ENCODE data around the gene EME2. TPM values are rescaled to one million over a fixed set of nuclear protein-coding genes. Genes with fewer than 3 reads are reported as not detected.

EME2 gene
- polyA plus RNA-seq, 1 experiment: 2.4 TPM

DNA sequence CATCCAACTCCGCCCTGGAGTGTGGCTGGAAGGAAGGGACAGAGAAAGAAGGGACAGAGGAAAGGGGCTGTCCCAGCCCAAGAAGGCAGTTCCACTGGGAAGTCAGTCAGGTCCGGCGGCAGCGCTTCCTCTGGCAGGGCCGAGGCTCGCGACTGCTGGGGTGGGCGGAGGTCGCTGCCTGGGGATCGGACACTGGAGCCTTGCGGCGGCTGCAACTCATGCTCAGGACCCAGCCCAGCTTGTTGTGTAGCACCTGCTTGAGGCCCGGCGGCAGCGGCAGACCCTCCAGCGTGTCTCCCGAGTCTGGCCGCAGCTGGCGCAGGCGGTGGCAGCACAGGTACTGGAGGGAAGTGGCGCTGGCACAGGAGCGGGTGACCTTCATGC lies 4.4 kb downstream of the EME2 start:
- H3K27ac ChIP-seq (ENCODE audit: low read depth, low read length): no peak overlapping the region
- H3K4me3 ChIP-seq (ENCODE audit: low read depth, low read length): no peak overlapping the region
- DNase-seq (ENCODE audit: low read depth, low spot score): no peak
- no peaks in the 10 kb centered on the region; the same call in 1 of the 2 replicates for H3K9me3 ChIP-seq (ENCODE audit: control insufficient read depth, insufficient read depth, low read length)
- POLR2A ChIA-PET: no interaction called here
- CTCF ChIA-PET: interaction anchor here (0.7 kb wide), 1 partner anchor 46 kb away, joined by 4 read pairs; no protein-coding TSS in a partner anchor
- H3K27me3 ChIP-seq (ENCODE audit: control insufficient read depth, insufficient read depth, low read length): no peaks in the 10 kb centered on the region
- TF ChIP-seq, protein P1, sequence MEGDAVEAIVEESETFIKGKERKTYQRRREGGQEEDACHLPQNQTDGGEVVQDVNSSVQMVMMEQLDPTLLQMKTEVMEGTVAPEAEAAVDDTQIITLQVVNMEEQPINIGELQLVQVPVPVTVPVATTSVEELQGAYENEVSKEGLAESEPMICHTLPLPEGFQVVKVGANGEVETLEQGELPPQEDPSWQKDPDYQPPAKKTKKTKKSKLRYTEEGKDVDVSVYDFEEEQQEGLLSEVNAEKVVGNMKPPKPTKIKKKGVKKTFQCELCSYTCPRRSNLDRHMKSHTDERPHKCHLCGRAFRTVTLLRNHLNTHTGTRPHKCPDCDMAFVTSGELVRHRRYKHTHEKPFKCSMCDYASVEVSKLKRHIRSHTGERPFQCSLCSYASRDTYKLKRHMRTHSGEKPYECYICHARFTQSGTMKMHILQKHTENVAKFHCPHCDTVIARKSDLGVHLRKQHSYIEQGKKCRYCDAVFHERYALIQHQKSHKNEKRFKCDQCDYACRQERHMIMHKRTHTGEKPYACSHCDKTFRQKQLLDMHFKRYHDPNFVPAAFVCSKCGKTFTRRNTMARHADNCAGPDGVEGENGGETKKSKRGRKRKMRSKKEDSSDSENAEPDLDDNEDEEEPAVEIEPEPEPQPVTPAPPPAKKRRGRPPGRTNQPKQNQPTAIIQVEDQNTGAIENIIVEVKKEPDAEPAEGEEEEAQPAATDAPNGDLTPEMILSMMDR (IDR thresholded peaks at IDR 0.05; ENCODE audit: low read depth, low read length): no peak

DNA sequence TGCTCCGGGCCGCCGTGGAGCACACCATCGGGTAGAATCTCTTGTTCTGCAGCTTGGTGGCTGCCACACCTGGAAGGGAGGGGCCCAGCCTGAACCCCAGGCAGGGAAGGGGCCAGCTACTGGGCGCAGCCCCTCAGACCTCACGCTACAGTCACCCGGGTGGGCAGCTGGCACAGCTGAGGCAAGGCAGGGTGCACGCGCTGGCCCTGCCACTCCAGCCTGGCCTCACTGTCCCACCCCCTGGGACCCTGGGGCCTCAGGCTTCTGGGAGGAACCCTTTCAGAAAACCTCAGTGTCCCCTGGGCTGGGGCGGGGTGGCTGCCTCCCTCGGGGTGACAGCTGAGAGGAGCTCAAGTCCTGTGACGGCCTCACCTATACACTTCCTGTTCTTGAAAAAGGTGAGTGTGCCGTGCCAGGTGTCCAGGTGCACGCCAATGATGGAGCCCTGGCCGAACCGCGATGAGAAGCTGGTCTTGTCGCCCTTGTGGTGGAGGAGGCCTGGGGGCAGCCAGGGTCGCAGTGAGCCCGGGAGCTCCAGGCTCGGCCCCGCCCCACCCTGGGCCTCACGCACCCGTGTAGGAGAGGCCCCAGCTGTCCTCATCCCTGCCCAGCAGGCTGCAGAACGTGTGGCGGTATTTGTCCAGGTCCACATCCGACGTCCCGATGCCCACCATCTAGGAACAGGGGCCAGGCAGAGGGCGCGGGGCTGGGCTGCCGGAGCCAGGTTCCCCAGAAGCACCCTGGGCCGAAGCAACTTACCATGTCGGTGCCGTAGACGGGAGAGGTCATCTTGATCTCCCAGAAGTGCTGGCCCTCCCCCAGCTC lies 5.0 kb downstream of the EME2 start:
- no peaks in the 10 kb centered on the region; the same call in 1 of the 2 replicates for H3K9me3 ChIP-seq (ENCODE audit: control insufficient read depth, insufficient read depth, low read length)
- no peaks in the 10 kb centered on the region for H3K27me3 ChIP-seq (ENCODE audit: control insufficient read depth, insufficient read depth, low read length)
- POLR2A ChIA-PET: interaction anchor here (0.6 kb wide), 1 partner anchor 332 kb away, joined by 3 read pairs; no protein-coding TSS in a partner anchor
- TF ChIP-seq, protein P1 (IDR thresholded peaks at IDR 0.05; ENCODE audit: low read depth, low read length): no peak
- H3K27ac ChIP-seq (ENCODE audit: low read depth, low read length): no peak overlapping the region
- CTCF ChIA-PET: no interaction called here
- H3K4me3 ChIP-seq (ENCODE audit: low read depth, low read length): no peak overlapping the region
- DNase-seq (ENCODE audit: low read depth, low spot score): no peak

DNA sequence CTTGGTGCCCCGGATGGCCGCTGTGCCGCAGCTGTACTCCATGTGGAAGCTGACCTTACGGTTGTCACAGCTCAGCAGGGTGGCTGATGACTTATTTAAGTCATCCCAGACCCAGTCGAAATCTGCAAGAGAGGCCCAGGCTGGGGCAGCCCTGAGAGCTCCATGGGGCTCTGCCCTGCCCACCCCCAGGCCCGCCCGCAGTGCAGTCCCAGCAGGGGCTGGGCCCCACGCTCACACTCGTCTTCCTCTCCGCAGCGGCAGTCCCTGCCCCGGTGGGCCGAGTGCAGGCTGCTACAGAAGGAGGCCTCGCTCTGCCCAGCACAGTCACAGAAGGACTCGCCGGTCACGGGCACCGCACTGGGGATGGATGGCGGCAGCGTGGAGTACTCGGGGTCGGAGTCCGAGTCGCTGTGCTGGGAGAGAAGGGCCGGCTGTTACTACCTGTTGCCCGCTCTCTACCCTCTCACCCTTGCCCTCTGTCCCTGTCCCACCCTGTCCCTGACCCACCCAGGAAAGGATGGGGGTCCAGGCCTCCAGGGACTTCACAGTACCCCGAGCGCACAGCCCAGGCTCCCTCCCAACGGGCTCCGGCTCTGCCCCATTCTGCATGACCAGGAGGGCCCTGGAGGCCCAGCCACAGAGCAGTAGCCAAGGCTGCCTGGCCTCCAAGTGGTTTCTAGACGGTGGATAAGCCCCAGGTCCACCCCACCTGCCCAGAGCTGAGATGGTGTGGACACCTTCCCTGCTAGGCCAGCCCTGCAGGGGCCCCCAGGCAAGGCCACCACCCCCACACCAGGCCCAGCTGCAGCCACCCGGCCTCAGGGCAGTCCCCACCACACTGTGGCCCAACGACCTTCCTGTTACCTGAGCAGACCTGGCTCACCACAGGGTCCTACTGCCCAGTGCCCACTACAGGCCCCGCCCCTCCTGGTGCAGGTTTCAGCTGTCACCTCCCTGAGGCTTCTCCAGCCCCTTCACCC lies 5.9 kb downstream of the EME2 start:
- no peak overlapping the region for H3K4me3 ChIP-seq (ENCODE audit: low read depth, low read length)
- POLR2A ChIA-PET: no interaction called here
- no peaks in the 10 kb centered on the region for H3K27me3 ChIP-seq (ENCODE audit: control insufficient read depth, insufficient read depth, low read length)
- no peak overlapping the region for H3K27ac ChIP-seq (ENCODE audit: low read depth, low read length)
- H3K9me3 ChIP-seq (ENCODE audit: control insufficient read depth, insufficient read depth, low read length): no peaks in the 10 kb centered on the region; the same call in 1 of the 2 replicates
- TF ChIP-seq, protein P1 (IDR thresholded peaks at IDR 0.05; ENCODE audit: low read depth, low read length): no peak
- no peak for DNase-seq (ENCODE audit: low read depth, low spot score)
- CTCF ChIA-PET: no interaction called here

DNA sequence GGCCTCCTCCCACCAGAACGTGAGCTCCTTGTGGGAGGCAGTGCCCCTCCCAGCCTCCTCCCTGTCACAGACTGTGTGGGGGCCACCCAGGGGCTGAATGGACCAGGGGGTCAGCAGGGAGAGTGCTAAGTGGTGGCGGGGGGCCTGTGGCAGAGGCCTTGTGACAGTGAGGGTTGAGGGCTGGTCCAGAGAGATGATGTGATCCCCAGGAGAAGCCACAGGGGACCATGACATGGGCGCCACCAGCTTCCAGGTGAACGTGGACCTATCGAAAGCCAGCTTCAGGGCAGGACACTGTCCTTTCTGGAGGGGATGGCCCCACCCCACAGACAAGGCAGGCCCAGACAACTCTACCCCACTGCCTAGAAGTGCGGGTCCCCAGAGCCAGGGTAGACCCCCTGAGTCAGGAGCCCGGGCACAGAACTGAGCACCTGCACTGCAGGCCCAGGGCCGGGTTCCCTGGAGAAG lies 6.7 kb downstream of the EME2 start:
- Histone ChIP-seq H3K4me3 (ENCODE audit: low read depth, low read length) (no peak overlapping the region), H3K9me3 (ENCODE audit: control insufficient read depth, insufficient read depth, low read length) (no peaks in the 10 kb centered on the region; the same call in 1 of the 2 replicates), H3K27ac (ENCODE audit: low read depth, low read length) (no peak overlapping the region), H3K27me3 (ENCODE audit: control insufficient read depth, insufficient read depth, low read length) (no peaks in the 10 kb centered on the region)
- ChIA-PET CTCF (no interaction called here), POLR2A (no interaction called here)
- TF ChIP-seq, protein P1 (IDR thresholded peaks at IDR 0.05; ENCODE audit: low read depth, low read length): no peak
- no peak for DNase-seq (ENCODE audit: low read depth, low spot score)
